ENCODE results near the gene SASH1. TPM values are rescaled to one million over a fixed set of nuclear protein-coding genes. Genes with fewer than 3 reads are reported as not detected.

The SASH1 gene
- total RNA-seq, 1 donor from 2014 or later: 15.5 TPM

DNA sequence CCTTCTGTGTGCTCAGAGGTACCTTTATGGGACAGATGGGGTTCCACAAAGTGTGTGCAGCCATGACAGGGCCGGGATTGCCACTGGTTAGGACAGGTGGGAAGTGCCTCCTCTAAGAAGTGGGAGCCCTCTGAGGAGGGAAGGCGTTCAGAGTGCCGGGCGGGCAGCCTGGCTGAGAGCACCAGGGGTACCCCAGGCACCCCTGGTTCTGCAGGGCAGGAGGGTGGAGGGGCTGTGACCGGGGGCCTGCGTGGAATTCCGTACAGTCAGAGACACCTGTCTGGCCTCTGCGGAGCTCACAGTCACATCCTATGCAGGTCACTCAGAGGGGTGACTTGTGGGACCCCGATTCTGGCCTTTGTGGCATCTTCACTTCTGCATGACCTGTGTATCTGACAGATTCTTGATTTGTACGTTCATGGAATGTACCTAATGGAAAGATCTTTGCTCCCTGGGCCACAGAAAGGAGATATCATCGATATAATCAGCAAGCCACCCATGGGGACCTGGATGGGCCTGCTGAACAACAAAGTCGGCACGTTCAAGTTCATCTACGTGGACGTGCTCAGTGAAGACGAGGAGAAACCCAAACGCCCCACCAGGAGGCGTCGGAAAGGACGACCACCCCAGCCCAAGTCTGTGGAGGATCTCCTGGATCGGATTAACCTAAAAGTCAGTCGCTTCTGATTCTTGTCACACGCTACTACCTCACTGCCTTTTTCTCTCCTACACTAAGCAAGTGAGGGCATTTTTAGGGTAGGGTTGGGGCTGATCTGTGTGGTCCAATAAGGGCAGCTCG lies 190.9 kb downstream of the SASH1 start:
- no peak overlapping the region for H3K4me3 Mint-ChIP-seq (ENCODE audit: unreplicated experiment)
- peaks cover 32% of the 10 kb centered on the region for H3K4me1 Mint-ChIP-seq (ENCODE audit: low read depth, unreplicated experiment)
- TF ChIP-seq, protein P1, sequence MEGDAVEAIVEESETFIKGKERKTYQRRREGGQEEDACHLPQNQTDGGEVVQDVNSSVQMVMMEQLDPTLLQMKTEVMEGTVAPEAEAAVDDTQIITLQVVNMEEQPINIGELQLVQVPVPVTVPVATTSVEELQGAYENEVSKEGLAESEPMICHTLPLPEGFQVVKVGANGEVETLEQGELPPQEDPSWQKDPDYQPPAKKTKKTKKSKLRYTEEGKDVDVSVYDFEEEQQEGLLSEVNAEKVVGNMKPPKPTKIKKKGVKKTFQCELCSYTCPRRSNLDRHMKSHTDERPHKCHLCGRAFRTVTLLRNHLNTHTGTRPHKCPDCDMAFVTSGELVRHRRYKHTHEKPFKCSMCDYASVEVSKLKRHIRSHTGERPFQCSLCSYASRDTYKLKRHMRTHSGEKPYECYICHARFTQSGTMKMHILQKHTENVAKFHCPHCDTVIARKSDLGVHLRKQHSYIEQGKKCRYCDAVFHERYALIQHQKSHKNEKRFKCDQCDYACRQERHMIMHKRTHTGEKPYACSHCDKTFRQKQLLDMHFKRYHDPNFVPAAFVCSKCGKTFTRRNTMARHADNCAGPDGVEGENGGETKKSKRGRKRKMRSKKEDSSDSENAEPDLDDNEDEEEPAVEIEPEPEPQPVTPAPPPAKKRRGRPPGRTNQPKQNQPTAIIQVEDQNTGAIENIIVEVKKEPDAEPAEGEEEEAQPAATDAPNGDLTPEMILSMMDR (IDR thresholded peaks at IDR 0.05; ENCODE audit: insufficient read depth, low read depth, low read length): no peak
- TF ChIP-seq EZH2 (IDR thresholded peaks at IDR 0.05; ENCODE audit: insufficient read depth, low read length): no peak
- no peak overlapping the region for H3K9ac ChIP-seq (ENCODE audit: low read length)
- H3K36me3 ChIP-seq (ENCODE audit: insufficient read depth, low read length): peaks cover 24% of the 10 kb centered on the region
- H3K79me2 ChIP-seq (ENCODE audit: insufficient read depth, low read length): no peaks in the 10 kb centered on the region
- no peaks in the 10 kb centered on the region for H4K20me1 ChIP-seq (ENCODE audit: insufficient read depth, low read length)
- no peaks in the 10 kb centered on the region for H3K9me3 ChIP-seq (ENCODE audit: insufficient read depth, low read depth, low read length)
- H3K27ac ChIP-seq (ENCODE audit: low read depth, low read length): no peak overlapping the region
- no peak overlapping the region for H3K4me2 ChIP-seq (ENCODE audit: low read length)
- peak overlapping the region; percentile 58 for H3K27ac Mint-ChIP-seq (ENCODE audit: unreplicated experiment)
- H3K4me3 ChIP-seq (ENCODE audit: insufficient read depth, low read depth, low read length): no peak overlapping the region
- H3K27me3 Mint-ChIP-seq (ENCODE audit: low read depth, unreplicated experiment): no peaks in the 10 kb centered on the region
- DNase-seq (ENCODE audit: low read depth) (no peak), FAIRE-seq (no peak)
- H3K36me3 Mint-ChIP-seq (ENCODE audit: low read depth, unreplicated experiment): peaks cover 19% of the 10 kb centered on the region
- no peak overlapping the region for H2AFZ ChIP-seq (ENCODE audit: low read depth, low read length)
- H3K9me3 Mint-ChIP-seq (ENCODE audit: unreplicated experiment): no peaks in the 10 kb centered on the region
- H3K4me1 ChIP-seq (ENCODE audit: insufficient read depth, low read length): peaks cover 39% of the 10 kb centered on the region
- H3K27me3 ChIP-seq (ENCODE audit: insufficient read depth, low read length): no peaks in the 10 kb centered on the region

DNA sequence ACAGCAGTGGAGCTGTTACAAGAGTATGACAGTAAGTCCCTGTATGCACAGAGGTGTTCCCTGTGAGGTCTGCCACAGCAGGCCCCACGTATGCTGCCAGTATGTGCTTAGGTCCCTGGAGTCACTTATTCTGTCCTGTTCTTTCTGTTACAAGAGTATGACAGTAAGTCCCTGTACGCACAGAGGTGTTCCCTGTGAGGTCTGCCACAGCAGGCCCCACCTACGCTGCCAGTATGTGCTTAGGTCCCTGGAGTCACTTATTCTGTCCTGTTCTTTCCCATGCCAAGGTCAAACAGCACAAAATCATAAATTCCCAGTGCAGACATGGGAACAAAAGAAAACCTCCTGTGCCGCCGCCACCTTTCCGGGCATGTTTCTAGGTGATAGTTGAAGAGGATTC lies 192.2 kb downstream of the SASH1 start:
- H3K79me2 ChIP-seq (ENCODE audit: insufficient read depth, low read length): no peaks in the 10 kb centered on the region
- FAIRE-seq (no peak), DNase-seq (ENCODE audit: low read depth) (no peak)
- Mint-ChIP-seq H3K9me3 (ENCODE audit: unreplicated experiment) (no peaks in the 10 kb centered on the region), H3K4me1 (ENCODE audit: low read depth, unreplicated experiment) (peaks cover 32% of the 10 kb centered on the region), H3K27ac (ENCODE audit: unreplicated experiment) (no peak overlapping the region), H3K4me3 (ENCODE audit: unreplicated experiment) (no peak overlapping the region), H3K36me3 (ENCODE audit: low read depth, unreplicated experiment) (peaks cover 20% of the 10 kb centered on the region), H3K27me3 (ENCODE audit: low read depth, unreplicated experiment) (no peaks in the 10 kb centered on the region)
- no peak overlapping the region for H2AFZ ChIP-seq (ENCODE audit: low read depth, low read length)
- peaks cover 35% of the 10 kb centered on the region for H3K4me1 ChIP-seq (ENCODE audit: insufficient read depth, low read length)
- TF ChIP-seq EZH2 (IDR thresholded peaks at IDR 0.05; ENCODE audit: insufficient read depth, low read length): no peak
- TF ChIP-seq, protein P1 (IDR thresholded peaks at IDR 0.05; ENCODE audit: insufficient read depth, low read depth, low read length): no peak
- H3K9me3 ChIP-seq (ENCODE audit: insufficient read depth, low read depth, low read length): no peaks in the 10 kb centered on the region
- no peak overlapping the region for H3K27ac ChIP-seq (ENCODE audit: low read depth, low read length)
- no peak overlapping the region for H3K4me3 ChIP-seq (ENCODE audit: insufficient read depth, low read depth, low read length)
- H3K27me3 ChIP-seq (ENCODE audit: insufficient read depth, low read length): no peaks in the 10 kb centered on the region
- no peaks in the 10 kb centered on the region for H4K20me1 ChIP-seq (ENCODE audit: insufficient read depth, low read length)
- no peak overlapping the region for H3K9ac ChIP-seq (ENCODE audit: low read length)
- no peak overlapping the region for H3K4me2 ChIP-seq (ENCODE audit: low read length)
- peaks cover 29% of the 10 kb centered on the region for H3K36me3 ChIP-seq (ENCODE audit: insufficient read depth, low read length)

DNA sequence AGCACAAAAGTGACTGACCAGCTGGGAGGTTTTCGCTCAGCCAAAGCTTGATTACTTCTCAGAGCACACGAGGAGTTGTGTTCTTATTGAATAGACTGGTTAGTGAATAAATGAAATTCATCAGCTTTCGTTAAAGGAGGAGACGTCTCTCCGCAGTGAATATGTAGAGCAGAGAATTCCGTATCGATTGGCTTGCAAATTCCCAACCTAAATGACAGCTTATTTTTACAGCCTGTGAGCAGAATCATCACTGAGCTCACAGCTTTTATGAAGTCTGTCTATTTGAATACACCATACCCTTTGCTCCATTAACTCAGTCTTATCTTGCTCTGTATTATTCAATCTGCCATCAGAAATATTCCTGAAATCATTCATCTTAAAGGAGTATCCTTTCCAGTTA lies 192.7 kb downstream of the SASH1 start:
- no peak overlapping the region for H3K4me3 Mint-ChIP-seq (ENCODE audit: unreplicated experiment)
- Histone ChIP-seq H3K4me1 (ENCODE audit: insufficient read depth, low read length) (peaks cover 33% of the 10 kb centered on the region), H3K79me2 (ENCODE audit: insufficient read depth, low read length) (no peaks in the 10 kb centered on the region), H3K4me2 (ENCODE audit: low read length) (peak overlapping the region; percentile 11), H3K9me3 (ENCODE audit: insufficient read depth, low read depth, low read length) (no peaks in the 10 kb centered on the region), H2AFZ (ENCODE audit: low read depth, low read length) (no peak overlapping the region), H3K4me3 (ENCODE audit: insufficient read depth, low read depth, low read length) (no peak overlapping the region), H3K36me3 (ENCODE audit: insufficient read depth, low read length) (peaks cover 34% of the 10 kb centered on the region), H3K9ac (ENCODE audit: low read length) (peak overlapping the region; percentile 24), H4K20me1 (ENCODE audit: insufficient read depth, low read length) (no peaks in the 10 kb centered on the region), H3K27ac (ENCODE audit: low read depth, low read length) (peak overlapping the region; percentile 59), H3K27me3 (ENCODE audit: insufficient read depth, low read length) (no peaks in the 10 kb centered on the region)
- no peaks in the 10 kb centered on the region for H3K9me3 Mint-ChIP-seq (ENCODE audit: unreplicated experiment)
- FAIRE-seq (no peak), DNase-seq (ENCODE audit: low read depth) (no peak)
- H3K27me3 Mint-ChIP-seq (ENCODE audit: low read depth, unreplicated experiment): no peaks in the 10 kb centered on the region
- no peak overlapping the region for H3K27ac Mint-ChIP-seq (ENCODE audit: unreplicated experiment)
- peaks cover 23% of the 10 kb centered on the region for H3K36me3 Mint-ChIP-seq (ENCODE audit: low read depth, unreplicated experiment)
- no peak for TF ChIP-seq EZH2 (IDR thresholded peaks at IDR 0.05; ENCODE audit: insufficient read depth, low read length)
- TF ChIP-seq, protein P1 (IDR thresholded peaks at IDR 0.05; ENCODE audit: insufficient read depth, low read depth, low read length): no peak
- H3K4me1 Mint-ChIP-seq (ENCODE audit: low read depth, unreplicated experiment): peaks cover 29% of the 10 kb centered on the region

Data from astrocyte (in vitro differentiated cells and primary cell).